GM12878 (cell line): Measurements from ENCODE around the gene MYMX. TPM values are rescaled to one million over a fixed set of nuclear protein-coding genes. Genes with fewer than 3 reads are reported as not detected.

Source experiments
- ATAC-seq: fragments of 200-7000 bp; cut with Tn5 transposase; 3 replicates; pipeline ENCODE4 v1.9.1; 2020; ENCODE audit warnings: mild to moderate bottlenecking, moderate library complexity
- BruUV-seq: library from RNA; stranded (reverse); fragments of 400-500 nt; replicated peaks from 2 replicates; lab custom pipeline; 2021; lab: Mats Ljungman, UMichigan
- CTCF ChIA-PET: fragments of 300-600 bp; sonication (Branson Sonifier 250); formaldehyde crosslinking; extraction: SDS; loops from one replicate; lab custom pipeline; 2021; ENCODE audit warnings: inconsistent platforms; lab: Yijun Ruan, JAX
- POLR2A ChIA-PET: fragments of 350-600 bp; formaldehyde crosslinking; extraction: SDS; loops from one replicate; lab custom pipeline; 2021; ENCODE audit warnings: inconsistent platforms; lab: Charles Lee
- RAD21 ChIA-PET: fragments of 300-600 bp; sonication (Branson Sonifier 250); formaldehyde crosslinking; loops from one replicate; lab custom pipeline; 2023; ENCODE audit warnings: antibody characterized with exemption; ENCODE audit not compliant: unreplicated experiment; lab: Charles Lee
- SMC1A ChIA-PET: fragments of 300-600 bp; sonication (Branson Sonifier 250); formaldehyde crosslinking; loops from one replicate; lab custom pipeline; 2023; ENCODE audit not compliant: unreplicated experiment, uncharacterized antibody; lab: Charles Lee
- DNase-seq: peaks from one replicate; pipeline ENCODE4 v3.0.0-alpha.2; 2011; ENCODE audit warnings: low read depth, low spot score
- FAIRE-seq: peaks from 3 replicates; lab custom pipeline; 2011; peaks lifted over from hg19 to GRCh38; lab: Jason Lieb, UNC
- H2AFZ ChIP-seq: 2 replicates; pipeline ENCODE4 v1.6.0; 2011; ENCODE audit warnings: low read depth, low read length, control low read depth; ENCODE audit not compliant: control insufficient read depth
- H3K27ac ChIP-seq: 2 replicates; pipeline ENCODE4 v1.5.1; 2011; ENCODE audit warnings: control low read depth; ENCODE audit not compliant: control insufficient read depth, insufficient read depth
- H3K27me3 ChIP-seq, 2 experiments: replicated peaks in 1 of 2; 2 replicates each; pipeline versions ENCODE4 v1.6.0 to v1.6.1; 2011; ENCODE audit warnings: low read length in 1 of 2; ENCODE audit not compliant: control insufficient read depth in 2 of 2, insufficient read depth in 2 of 2
- H3K36me3 ChIP-seq, 2 experiments: 2 replicates each; pipeline ENCODE4 v1.5.1; 2011; ENCODE audit warnings: low read length in 1 of 2; ENCODE audit not compliant: control insufficient read depth in 2 of 2, insufficient read depth in 2 of 2
- H3K4me1 ChIP-seq: 2 replicates; pipeline ENCODE4 v1.6.1; 2011; ENCODE audit warnings: mild to moderate bottlenecking, low read length, moderate library complexity, mixed read lengths; ENCODE audit not compliant: control insufficient read depth, insufficient read depth
- H3K4me2 ChIP-seq: 2 replicates; pipeline ENCODE4 v1.6.0; 2011; ENCODE audit warnings: control low read depth; ENCODE audit not compliant: control insufficient read depth, insufficient read depth
- H3K4me3 ChIP-seq: fragments of 200-600 bp; sonication (generic); 2 replicates; pipeline ENCODE4 v1.5.1; 2016
- H3K79me2 ChIP-seq: 2 replicates; pipeline ENCODE4 v1.6.0; 2011; ENCODE audit warnings: low read length; ENCODE audit not compliant: control insufficient read depth, insufficient read depth
- H3K9ac ChIP-seq: 2 replicates; pipeline ENCODE4 v1.8.0; 2011; ENCODE audit warnings: low read length, control low read depth, mixed read lengths; ENCODE audit not compliant: control insufficient read depth, insufficient read depth
- H3K9me3 ChIP-seq: replicated peaks from 3 replicates; pipeline ENCODE4 v1.5.1; 2011; ENCODE audit warnings: mild to moderate bottlenecking, low read length; ENCODE audit not compliant: control insufficient read depth, insufficient read depth
- H4K20me1 ChIP-seq: 2 replicates; pipeline ENCODE4 v1.6.0; 2011; ENCODE audit not compliant: control insufficient read depth, insufficient read depth
- JUNB ChIP-seq: IDR thresholded peaks from 2 replicates; pipeline ENCODE4 v1.6.1; 2016; ENCODE audit warnings: antibody characterized with exemption, mild to moderate bottlenecking
- KDM1A ChIP-seq: fragments of 200-600 bp; sonication (generic); IDR thresholded peaks from 2 replicates; pipeline ENCODE4 v1.6.1; 2016; ENCODE audit warnings: borderline replicate concordance
- NFYA ChIP-seq: IDR thresholded peaks from 2 replicates; pipeline ENCODE4 v1.6.1; 2011; ENCODE audit warnings: low read depth, mild to moderate bottlenecking, low read length, improper control_type of control experiment, borderline replicate concordance
- RCOR1 ChIP-seq: conservative IDR thresholded peaks from 2 replicates; pipeline ENCODE4 v1.6.1; 2012; ENCODE audit warnings: low read depth, low read length, improper control_type of control experiment
- SIN3A ChIP-seq: IDR thresholded peaks from 2 replicates; pipeline ENCODE4 v1.6.1; 2012; ENCODE audit warnings: low read depth, low read length, improper control_type of control experiment
- SMAD5 ChIP-seq: IDR thresholded peaks from 2 replicates; pipeline ENCODE4 v1.6.1; 2016; ENCODE audit warnings: antibody characterized with exemption, low read depth
- SMARCA5 ChIP-seq: fragments of 450-650 bp; IDR thresholded peaks from 2 replicates; pipeline ENCODE4 v1.6.1; 2017; ENCODE audit warnings: mild to moderate bottlenecking
- STAT3 ChIP-seq: IDR thresholded peaks from 2 replicates; pipeline ENCODE4 v1.6.1; 2011; ENCODE audit warnings: low read depth, low read length, improper control_type of control experiment
- TARDBP ChIP-seq: IDR thresholded peaks from 2 replicates; pipeline ENCODE4 v1.6.1; 2016; ENCODE audit warnings: borderline replicate concordance
- ZBTB4 ChIP-seq: fragments of 450-650 bp; formaldehyde crosslinking; IDR thresholded peaks from 2 replicates; pipeline ENCODE4 v1.4.0; 2022; ENCODE audit warnings: mild to moderate bottlenecking, moderate library complexity
- ZSCAN29 ChIP-seq: fragments of 450-650 bp; IDR thresholded peaks from 2 replicates; pipeline ENCODE4 v1.6.1; 2017; ENCODE audit warnings: mild to moderate bottlenecking, moderate library complexity
- ZZZ3 ChIP-seq: IDR thresholded peaks from 2 replicates; pipeline ENCODE4 v1.6.1; 2011; ENCODE audit warnings: low read depth; ENCODE audit not compliant: control insufficient read depth, insufficient read length
- WGBS: methylation state at CpG from one replicate; pipeline ENCODE4 v1.1.6; 2016; ENCODE audit warnings: low lambda C conversion rate; ENCODE audit not compliant: insufficient replicate concordance, insufficient coverage; ENCODE audit errors: missing lambda C conversion rate; 5-methylcytosine and 5-hydroxymethylcytosine counted together
- in situ Hi-C: fragments of 300-500 bp; cut with MboI; formaldehyde crosslinking; loops from 9 replicates; pipeline ENCODE4 v1.14.3; 2018; ENCODE audit warnings: mixed read lengths
- intact Hi-C: fragments of 100-400 bp; cut with micrococcal nuclease; formaldehyde crosslinking; loops from one replicate; pipeline ENCODE4 v1.14.2; 2022; ENCODE audit not compliant: unreplicated experiment
- polyA plus RNA-seq, 11 experiments: library from polyadenylated mRNA; depleted of rRNA in 4 of 11; unstranded in 6 of 11; stranded (reverse) in 5 of 11; fragments of >200 nt; fragmentation: Nextera tagmentation in 4 of 11; fragmentation: Illumina TruSeq in 1 of 11; extraction: Ambion mirVana in 4 of 11; extraction: Trizol in 1 of 11; gene quantifications; 1 replicate in 1 of 11; 2 replicates in 10 of 11; pipeline versions ENCODE4 v1.2.1 to v1.2.3, GENCODE V29; 2011 to 2016; ENCODE audit warnings: inconsistent platforms in 2 of 11, missing spikeins in 2 of 11, low read depth in 1 of 11
- total RNA-seq, 4 experiments: library from RNA; depleted of rRNA in 3 of 4; stranded (reverse); fragments of >200 nt in 3 of 4; fragmentation: Illumina TruSeq in 1 of 4; extraction: Trizol in 1 of 4; gene quantifications; 2 replicates each; pipeline versions ENCODE4 v1.2.1 to v1.2.3, GENCODE V29; 2013 to 2021

The MYMX gene
- total and polyA plus RNA-seq, 10 of the 15 experiments (the other 5 are each of a cell fraction or from before 2014, with no cell fraction given) = not detected

DNA sequence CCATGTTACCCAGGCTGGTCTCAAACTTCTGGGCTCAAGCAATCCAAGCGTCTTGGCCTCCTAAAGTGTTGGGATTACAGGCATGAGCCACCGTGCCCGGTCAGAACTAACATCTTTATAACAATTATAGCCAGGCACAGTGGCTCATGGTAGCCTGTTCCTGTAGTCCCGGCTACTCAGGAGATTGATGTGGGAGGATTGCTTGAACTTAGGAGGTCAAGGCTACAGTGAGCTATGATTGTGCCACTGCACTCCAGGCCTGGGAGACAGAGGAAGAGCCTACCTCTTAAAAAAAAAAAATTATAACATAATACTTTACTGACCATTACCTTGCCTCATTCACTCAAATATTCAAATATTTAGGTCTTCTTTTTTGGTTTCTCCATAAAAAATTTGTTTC, 16.8 kb upstream of the MYMX start:
- no peaks in the 10 kb centered on the region for H4K20me1 ChIP-seq
- POLR2A ChIA-PET = interaction anchor here (1.6 kb wide), 1 partner anchor 10 kb away, joined by 4 read pairs; no protein-coding TSS in a partner anchor
- TF ChIP-seq SIN3A (no peak), JUNB (no peak), KDM1A (no peak), TARDBP (no peak), STAT3 (no peak), SMAD5 (no peak), ZBTB4 (CRISPR knock-in tag) (no peak), ZZZ3 (no peak), NFYA (no peak), RCOR1 (no peak), ZSCAN29 (no peak), SMARCA5 (no peak)
- TF ChIP-seq, all 136 proteins: peak for 0
- BruUV-seq = no TSS peak
- Histone ChIP-seq H3K27me3 (no peaks in the 10 kb centered on the region), H3K4me1 (no peaks in the 10 kb centered on the region), H2AFZ (no peak overlapping the region), H3K79me2 (no peaks in the 10 kb centered on the region), H3K36me3 (no peaks in the 10 kb centered on the region), H3K27ac (no peak overlapping the region), H3K4me3 (no peak overlapping the region), H3K9ac (no peak overlapping the region), H3K4me2 (no peak overlapping the region), H3K9me3 (no peaks in the 10 kb centered on the region)
- SMC1A ChIA-PET = interaction anchor here (2.0 kb wide), 1 partner anchor 10 kb away, joined by 11 read pairs; no protein-coding TSS in a partner anchor
- in situ Hi-C loops = no loop called here
- DNase-seq (no peak), FAIRE-seq (no peak), ATAC-seq (no peak)
- WGBS = 60% methylated on average over 4 of the region's 4 CpGs
- CTCF ChIA-PET = interaction anchor here (1.7 kb wide), 1 partner anchor 14 kb away, joined by 6 read pairs; no protein-coding TSS in a partner anchor
- RAD21 ChIA-PET = no interaction called here
- intact Hi-C loops = no loop called here
